Hematopoietic multipotent progenitor cell treated with erythropoietin and hydrocortisone succinate and interleukin-3 and kit ligand, for 4 days (in vitro differentiated cells): ENCODE results near the gene FREM1.

Source experiments
- DNase-seq: peaks from one replicate; pipeline ENCODE4 v3.0.0-alpha.2; 2015

The FREM1 gene

DNA sequence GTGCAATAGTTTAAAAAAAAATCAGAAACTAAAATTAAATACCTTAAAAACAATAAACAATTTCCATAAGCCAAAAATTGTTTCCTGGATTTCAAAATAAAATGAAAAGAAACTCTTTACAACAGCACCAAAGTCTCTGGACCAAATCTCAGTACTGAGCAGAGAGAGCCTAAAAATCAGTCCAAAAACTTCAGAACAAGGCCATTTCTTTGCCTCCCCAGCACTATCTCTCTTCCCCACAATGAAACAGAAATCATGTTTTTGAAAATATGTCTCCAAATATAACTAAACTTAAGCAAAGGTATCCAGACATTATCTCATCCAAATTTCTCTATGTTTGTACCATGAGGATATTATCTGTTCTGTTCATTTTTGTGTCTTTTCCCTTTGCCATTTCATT lies 1.0 kb downstream of the FREM1 start:
- DNase-seq = no peak

DNA sequence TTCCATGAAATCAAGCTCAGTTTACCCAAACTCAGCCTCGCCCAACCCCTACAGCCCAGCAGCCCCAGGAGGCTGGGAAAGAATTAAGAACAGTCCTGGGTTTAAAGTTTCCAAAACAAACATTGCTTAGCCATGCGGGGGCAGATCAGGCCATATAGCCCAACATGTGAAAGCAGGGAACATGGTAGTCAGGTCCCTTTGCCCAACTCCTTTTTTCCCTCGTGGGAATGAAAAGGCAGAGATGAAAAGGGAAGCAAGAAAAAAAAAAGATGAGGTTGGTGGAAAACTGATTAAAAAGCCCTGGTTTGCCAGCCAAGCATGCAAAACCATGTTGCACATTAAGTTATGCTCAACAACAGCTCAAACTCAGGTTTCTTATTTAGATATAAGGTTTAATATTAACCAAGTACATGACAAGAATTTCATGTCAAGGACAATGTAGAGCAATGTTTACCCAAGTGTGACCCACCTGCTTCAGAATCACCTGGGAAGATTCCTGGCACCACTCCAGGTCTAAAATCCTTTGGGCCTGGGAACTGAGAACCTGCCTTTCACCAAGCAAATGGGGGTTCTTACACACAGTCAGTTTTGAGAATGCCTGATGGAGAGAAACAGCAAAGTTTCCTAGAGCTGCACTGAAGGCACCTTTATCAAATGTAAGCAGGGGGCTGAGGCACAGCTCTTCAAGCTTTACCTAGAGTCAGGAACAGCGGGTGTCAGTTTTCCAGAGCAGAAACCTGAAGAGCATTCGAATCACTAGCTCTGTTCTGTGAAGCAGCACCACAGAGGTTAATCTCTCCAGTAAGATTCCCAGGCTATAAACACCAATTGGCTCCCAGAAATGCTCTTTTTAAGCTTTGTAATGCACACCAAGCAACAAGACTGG lies 1.7 kb downstream of the FREM1 start:
- DNase-seq = peak; percentile 34

DNA sequence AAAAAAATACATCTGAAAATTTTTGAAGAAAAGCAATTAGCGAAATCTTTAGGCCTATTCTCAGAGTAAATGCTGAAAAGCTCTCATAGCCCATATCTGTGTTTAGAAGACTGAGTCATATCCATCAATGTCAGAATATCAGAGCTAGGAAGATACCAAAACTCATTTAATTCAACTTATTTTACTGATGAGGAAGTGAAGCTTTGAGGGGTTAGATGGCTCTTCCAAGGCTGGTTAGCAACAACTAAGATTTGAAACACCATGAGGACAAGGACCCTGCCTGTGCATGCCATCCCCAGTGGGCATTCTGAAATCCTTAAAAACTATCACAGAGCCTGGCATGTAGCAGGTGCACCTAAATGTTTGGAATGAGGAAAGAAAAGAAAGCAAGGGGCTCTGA lies 2.5 kb downstream of the FREM1 start:
- peak; percentile 52 for DNase-seq

DNA sequence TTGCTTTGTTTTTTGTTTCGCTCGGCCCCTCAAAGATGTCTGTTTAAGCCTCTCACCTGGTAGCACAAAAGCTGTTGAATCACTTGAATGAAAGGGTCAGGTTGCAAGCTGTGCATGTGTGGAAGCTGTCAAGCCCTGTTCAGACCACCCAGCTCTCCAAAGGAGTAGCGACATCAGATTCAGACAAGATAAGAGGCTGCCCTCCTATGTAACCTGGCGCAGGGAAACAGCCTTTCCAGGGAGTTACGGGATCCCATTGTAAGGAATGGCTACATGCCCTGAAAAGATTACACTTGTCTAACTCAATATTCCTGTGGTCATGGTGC lies 2.9 kb downstream of the FREM1 start:
- DNase-seq = peak; percentile 27

DNA sequence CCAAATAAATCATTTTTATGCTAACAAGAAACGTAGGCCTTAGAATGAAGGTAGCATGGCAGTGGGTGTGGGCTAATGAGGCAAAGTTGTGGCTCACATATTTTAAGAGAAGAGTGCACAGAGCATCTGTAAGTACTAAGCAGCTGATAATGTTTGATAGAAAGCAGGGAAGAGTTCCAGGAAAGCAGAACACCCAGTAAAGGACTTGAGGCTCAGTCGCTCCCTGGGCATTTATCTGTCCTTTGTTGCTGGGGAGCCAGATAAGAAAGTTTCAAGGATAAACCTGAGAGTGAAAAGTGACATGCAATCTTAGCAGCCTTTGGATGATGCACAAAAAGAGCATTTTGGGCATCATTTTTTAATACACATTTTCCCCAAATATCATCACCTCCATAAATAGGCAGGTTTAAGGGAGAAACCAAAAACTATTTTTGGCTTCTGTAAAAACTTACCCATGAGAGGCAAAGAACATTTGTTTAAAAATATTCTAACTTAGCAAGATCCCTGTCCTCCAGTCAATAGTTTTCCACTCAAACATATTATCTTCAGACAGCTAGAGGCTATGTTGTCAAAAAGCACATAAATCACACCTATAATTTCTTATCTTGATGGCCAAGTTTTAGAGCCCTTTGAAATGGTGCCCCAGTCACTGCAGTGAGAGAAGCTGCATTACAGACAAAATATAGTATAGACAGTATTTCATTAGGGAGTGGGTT lies 3.4 kb downstream of the FREM1 start:
- DNase-seq = peak; percentile 89

DNA sequence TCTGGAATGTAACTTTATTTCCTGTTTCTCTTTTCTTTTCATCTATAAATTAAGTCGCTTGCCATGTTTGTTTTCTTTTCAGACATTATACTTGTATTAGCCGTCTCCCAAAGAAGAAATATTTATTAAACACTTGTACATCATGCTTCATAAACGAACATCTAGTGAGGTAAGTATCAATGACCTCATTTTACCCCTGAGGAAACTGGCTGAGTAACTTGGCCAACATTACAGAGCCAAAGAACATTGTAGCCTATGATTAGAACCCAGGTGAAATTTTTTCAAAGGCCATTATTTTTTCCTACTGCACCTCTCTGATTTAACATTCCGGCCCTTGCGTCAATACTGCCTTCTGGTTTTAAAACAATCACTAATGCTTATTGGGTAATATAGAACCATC lies 4.2 kb downstream of the FREM1 start:
- DNase-seq = no peak

DNA sequence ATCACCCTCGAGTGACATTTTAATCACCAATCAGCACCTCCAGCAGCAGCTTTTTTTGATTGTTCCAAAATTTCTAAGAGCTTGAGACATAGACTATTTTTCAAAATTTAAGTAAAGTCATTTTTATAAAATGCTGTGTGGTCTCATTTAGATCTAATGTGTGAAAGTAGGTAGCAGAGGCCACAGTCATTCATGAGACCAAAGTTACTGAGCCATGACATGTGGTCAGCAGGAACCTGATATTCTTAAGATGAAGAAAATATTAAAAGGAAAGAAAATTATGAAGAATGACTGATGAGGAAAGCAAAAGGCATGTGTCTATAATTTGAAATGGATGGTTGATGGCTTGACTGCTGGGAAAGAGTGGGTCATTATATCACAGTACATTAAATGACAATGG lies 7.2 kb downstream of the FREM1 start:
- no peak for DNase-seq

DNA sequence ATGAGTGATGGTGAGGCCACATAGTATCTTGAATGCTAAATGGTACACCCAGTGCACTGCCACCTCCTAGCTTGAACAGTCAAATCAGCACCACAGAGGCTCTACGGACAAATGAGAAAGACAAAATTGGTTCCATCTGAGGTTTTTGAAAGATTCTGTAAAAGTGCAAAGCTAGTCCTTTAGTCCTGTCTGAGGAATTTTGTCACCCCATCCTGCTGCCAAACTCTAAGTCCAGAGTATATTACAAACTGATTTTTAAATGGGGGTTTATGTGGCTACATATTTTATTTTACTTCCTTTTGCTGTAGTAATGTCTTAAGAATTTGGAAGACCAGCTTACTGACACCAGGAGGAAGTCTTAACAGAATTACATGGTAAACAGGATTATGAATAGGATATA lies 7.7 kb downstream of the FREM1 start:
- DNase-seq = no peak

DNA sequence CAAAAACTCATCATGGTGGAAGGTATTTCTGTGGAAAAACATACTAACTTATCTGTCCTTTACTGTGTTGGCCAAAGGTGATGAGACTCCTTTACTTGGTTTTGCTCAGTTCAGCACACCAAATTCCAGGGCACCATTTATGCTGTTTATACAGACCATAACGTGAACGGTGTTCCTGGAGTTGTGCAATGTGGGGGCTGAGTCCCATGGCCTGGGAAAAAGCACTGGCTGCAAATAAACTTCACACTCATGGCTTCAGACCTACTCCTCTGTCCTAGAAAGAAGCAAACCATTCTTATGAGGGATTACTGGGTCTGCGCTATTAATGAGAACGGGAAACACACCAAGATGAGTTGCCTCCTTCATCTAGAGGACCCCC lies 10.4 kb downstream of the FREM1 start:
- no peak for DNase-seq

DNA sequence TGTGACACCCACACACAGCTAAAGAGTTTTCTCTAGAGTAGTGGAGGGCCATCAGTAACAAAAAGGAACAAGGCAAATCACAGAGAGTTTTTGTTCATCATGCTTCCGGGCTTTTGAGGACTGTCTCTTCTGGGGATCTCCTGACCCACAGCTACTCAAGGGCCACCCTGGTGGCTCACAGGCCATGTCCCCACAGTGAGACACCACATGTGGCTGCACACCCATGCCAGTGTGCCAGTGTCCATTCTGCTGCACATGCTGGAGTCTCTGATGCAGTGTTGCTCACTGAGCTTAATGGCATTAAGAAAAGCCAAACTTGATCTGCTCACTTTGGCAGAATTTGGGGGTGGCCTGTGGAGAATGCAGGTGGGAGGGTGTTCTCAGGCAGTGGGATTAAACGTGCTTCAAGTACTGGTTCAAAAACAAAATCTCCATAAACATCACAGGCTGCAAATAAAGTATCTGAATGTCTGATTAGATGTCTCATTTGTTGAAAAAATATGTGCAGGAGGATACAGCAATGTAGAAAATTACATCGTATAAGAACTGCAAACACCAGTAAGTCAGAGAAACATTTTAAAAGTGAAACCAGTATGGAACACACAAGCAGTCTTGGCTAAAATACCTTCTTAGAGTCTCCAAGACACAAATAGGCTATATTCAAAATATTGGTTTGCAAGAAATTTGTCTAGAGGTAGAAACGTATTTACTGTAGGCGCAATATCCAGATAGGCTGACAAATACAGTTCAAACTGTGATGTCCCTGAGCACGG lies 11.0 kb downstream of the FREM1 start:
- no peak for DNase-seq

DNA sequence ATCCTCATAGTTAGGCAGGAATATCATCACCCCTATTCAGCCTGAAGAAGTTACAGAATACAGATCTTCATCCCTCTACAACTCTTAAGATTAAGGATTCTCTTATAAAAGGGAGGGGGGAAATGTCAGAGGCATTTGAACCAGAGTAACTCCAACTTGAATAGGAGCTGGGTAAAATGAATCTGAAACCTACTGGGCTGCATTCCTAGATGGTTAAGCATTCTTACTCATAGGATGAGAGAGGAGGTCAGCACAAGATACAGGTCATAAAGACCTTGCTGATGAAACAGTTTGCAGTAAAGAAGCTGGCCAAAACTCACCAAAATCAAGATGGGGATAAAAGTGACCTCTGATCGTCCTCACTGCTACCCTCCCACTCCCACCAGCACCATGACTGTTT lies 14.4 kb downstream of the FREM1 start:
- no peak for DNase-seq

DNA sequence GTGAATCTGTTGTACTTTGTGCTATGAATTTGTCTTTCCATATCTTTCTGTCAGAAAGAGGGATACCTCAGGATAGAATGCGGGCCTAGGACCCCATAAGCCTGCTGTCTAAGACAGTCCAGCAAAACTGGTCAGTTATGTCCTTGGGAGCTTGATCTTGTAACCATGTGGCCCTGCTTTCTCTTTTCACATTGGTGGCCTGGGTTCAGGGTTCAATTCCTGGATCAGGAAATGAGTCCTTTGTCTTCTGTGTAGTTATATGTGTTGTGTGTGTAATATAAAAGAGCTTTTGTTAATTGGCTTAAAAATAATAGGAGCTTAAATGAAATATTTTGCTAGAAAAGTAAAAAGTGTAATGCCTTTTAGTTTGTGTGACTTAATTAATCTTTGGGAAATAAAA lies 16.9 kb downstream of the FREM1 start:
- DNase-seq = no peak

DNA sequence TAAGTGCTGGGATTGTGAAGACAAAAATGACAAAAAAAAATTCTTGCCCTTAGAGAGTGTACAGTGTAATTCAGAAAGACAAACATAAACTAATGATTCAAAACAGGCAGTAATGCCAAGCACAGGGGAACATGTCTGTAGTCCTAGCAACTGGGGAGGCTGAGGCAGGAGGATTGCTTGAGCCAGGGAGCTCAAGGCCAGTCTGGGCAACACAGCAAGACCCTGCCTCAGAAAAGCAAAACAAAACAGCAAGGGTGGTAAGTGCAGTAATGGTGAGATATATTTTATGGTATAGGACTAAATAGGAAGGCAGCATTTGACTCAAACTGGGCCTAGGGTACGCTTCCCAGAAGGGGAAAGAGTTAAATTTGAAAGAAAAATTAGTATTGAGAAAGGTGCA lies 18.9 kb downstream of the FREM1 start:
- no peak for DNase-seq

DNA sequence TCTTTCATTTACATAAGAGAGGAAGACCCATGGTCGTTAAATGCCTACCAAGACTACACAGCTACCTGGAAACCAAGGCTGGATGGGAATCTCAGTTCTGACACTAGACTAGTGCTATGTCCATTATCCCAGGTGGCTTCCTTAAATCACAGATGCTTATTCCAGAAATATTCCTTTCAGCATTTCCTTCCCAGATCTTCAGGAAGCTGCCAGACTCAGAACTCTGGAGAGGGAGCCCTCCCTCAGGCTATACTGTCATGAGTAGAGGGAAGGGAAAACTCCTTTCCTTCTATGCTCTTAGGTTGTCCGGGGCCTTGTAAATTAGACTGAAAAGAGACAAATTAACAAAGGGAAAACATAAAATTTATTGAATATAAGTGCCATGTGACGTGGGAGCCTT lies 20.8 kb downstream of the FREM1 start:
- no peak for DNase-seq

DNA sequence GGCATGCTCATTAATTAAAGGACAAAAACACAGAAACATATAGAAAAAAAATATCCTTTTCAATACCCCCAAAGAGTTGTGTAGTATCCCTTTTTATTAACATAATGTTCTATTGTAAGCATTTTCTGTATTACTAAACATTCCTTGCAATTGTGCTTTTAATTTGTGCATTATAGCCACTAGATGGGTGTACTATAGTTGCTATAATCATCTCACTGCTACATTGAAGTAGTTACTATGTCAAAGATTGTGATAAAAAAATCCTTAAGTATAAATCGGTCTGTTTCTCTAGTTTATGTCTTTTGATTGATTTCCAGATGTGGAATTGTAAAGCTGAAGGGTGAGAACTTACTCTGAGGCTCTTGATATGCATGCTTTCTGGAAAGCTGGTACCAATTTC lies 21.4 kb downstream of the FREM1 start:
- peak; percentile 43 for DNase-seq

DNA sequence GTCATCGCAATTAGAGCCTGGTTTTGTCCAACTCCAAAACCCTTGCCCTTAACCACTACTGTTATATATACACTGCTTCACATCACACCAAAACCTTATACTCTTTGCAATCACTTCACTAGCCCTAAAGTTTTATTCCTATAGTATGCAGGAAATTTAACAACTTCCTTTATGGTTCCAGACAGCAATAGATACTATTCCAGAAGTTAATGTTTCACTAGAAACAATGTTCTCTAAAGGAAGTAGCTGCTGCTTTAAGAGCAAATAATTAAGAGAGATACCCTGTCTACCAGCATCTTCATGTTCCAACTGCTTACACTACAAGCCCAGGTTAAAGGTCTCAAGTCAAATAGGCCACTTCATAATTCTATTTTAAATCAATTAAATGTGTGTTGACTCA lies 22.0 kb downstream of the FREM1 start:
- no peak for DNase-seq

DNA sequence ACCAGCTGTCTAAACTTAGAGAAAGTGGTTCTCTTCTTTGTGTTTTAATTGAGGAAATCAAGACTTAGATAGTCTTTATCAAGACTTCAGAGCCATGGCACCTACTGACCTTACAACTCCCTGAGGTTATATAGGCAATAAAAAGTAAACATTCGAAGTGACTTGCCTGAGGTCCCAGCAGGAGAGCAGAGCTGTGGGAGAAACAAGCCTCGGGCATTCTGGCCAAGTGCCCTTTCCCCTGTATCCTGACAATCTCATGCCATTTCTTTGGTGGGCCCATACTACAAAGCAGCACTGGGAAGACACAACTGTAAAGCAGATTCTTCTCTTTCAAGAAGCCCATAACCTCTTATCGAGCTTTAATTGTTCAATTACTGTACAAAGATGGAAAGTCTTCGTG lies 23.1 kb downstream of the FREM1 start:
- no peak for DNase-seq

DNA sequence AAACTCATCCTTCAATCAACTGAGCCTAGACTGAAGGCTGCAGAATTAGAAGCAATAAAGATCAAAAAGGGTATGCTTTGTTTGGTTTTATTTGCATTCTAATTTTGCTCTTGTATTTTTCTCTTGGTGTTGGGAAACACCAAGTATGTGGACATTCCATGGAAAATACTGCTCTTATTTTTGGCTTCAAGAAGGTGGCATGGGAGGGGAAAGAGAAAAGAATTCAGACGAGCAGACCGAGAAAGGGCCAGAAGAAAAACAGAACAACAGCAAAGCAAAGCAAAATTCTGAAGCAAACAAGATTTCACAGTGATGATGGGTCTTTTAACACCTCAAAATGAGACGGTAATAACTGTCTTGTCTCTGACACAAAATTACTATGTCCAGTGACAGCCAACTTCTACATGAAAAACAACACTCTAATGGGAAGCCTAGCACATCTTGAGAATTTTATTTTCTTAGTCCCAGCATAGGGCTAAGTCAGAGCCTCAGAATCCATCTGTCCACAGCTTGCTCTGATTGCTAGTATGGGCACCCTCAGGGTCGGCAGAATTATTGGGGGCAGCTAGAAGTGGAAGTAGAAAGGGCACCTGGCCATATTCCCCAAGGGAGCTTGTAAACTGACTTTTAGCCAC lies 26.8 kb downstream of the FREM1 start:
- no peak for DNase-seq

DNA sequence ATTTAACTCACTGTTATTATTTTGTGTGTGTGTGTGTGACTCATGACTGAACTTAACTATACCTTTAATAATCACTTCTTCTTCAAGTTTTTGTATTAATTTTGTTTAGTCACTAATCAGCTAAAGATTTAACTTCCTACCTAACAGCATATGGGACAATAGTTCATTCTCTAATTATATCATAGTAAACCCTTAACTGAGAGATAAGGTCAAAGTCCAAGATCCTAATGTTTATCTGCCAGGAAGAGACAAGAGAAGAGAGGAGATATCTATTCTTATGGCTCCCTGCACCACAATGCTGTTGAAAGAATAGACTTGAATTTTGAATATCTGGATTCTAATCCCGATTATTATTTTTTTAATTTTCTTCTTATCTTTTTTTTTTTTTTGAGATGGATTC lies 28.1 kb downstream of the FREM1 start:
- no peak for DNase-seq

DNA sequence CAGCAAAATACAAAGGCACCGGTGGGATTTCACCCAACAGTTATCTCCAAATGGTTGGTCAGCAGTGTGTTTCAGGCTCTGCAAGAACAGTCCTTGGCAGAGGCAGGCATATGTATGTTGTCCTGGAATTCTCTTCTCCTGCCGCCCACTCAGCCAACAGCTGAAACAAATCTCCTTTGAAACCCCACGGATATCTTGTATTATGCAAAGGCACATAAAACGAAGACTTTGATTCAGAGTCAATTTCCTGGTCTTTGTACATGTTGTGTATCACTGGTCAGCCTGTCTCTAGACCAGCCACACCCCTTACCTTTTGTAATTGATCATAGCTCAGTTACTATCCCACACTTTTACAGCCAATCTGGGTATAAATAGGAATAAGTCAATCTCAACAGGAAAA lies 29.2 kb downstream of the FREM1 start:
- no peak for DNase-seq

DNA sequence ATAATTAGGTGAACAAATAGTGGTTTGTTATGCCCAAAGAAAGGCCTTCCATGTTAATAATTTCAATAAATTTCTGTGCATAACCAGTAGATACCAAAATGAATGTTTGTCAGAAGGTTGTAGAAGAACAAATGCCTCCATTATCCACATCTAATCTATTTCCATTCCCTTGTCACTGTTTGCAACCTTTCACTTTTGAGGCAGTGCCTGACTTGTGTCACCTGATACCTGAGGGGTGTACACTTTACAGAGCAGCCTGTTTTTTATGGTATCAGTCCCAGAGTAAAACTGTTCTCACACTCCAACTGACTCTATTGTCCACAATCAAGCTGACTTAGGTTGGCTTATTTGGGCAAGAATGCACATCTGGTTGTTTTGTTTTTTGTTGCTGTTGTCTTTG lies 40.1 kb downstream of the FREM1 start:
- DNase-seq = no peak

DNA sequence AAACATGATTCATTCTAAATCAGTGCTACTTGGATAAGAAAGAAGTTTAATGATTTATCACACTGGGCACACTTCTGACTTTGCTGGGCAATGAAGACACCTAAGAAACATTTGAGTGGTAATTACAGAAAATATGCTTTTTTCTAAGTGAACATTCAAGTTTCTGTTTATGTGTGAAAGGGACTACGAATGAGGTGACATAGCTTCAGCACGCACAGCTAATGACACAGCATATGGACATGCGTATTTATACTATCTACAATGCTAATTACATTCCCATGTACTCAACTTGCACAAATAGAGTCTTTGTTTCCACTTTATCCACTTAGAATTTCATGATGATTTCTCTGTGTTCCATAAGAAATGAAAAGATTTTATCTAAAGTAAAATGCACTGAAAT lies 40.6 kb downstream of the FREM1 start:
- no peak for DNase-seq

DNA sequence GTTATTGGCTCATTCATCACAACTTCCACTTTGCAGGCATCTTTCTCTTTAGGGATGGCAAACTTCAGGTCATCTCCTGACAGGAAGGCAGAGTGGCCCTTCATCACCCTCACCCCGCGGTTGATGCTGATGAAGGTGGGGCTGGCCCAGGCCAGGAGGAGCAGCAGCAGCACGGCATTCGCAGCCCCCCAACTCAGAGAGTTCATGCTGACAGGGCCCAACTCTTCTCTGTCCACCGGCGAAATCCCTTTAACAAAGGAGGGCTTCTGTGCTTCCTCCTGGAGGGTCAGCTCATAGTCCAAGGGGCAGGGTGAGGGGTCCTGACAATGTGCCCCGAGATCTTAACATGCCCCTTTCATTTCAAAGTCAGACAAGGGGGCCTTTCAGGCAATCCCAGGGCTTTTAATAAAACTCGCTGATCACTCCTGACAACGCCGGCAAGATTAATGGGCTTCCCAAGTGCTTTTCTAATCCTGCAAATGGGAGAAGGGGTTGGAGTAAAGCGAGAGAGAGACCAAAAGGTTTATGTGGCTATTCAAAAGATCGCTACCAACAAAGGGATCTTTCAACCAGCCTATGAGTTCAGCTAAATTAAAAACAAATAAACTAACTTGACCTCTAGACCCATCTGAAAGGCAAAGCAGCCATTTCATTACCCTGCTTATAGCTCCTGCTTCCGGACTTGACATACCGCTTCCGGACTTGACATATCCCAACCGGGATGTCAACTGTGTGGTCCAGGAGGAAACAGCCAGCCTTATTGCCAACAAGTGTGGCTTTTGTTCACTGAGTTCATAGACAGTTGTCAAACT lies 41.2 kb downstream of the FREM1 start:
- no peak for DNase-seq
